AML-193 (cell line): ENCODE results near the gene SLBP.

Experiments used
- DNase-seq, 2 experiments: peaks; one replicate each; lab custom pipeline; 2025; lab: John Stamatoyannopoulos, UW

The SLBP gene

GRCh38 chr4:1712216-1713002 lies at the start of gene SLBP:
Gene SLBP (minus strand): TSS chr4:1712319. CDS start chr4:1712188, 131 bp downstream.
- peak; percentile 96 for DNase-seq

- no peak for DNase-seq
Measured at GRCh38 chr4:1761130-1761689, 49.1 kb upstream of the SLBP start.

- DNase-seq: no peak
Measured at GRCh38 chr4:1760521-1761071, 48.5 kb upstream of the SLBP start.

GRCh38 chr4:1759818-1760223 lies 47.7 kb upstream of the SLBP start:
- no peak for DNase-seq

- no peak for DNase-seq
Measured at GRCh38 chr4:1759170-1759817, 47.2 kb upstream of the SLBP start.

- DNase-seq: no peak
Measured at GRCh38 chr4:1758306-1759121, 46.4 kb upstream of the SLBP start.

GRCh38 chr4:1757836-1758235 lies 45.7 kb upstream of the SLBP start:
- DNase-seq: no peak

- DNase-seq: no peak
Measured at GRCh38 chr4:1756893-1757779, 45.0 kb upstream of the SLBP start.

GRCh38 chr4:1756079-1756478 lies 44.0 kb upstream of the SLBP start:
- no peak for DNase-seq

GRCh38 chr4:1755297-1755696 lies 43.2 kb upstream of the SLBP start:
- no peak for DNase-seq

GRCh38 chr4:1754336-1754735 lies 42.2 kb upstream of the SLBP start:
- no peak for DNase-seq

GRCh38 chr4:1753697-1754311 lies 41.7 kb upstream of the SLBP start:
- DNase-seq: no peak

GRCh38 chr4:1753294-1753696 lies 41.2 kb upstream of the SLBP start:
- no peak for DNase-seq

- no peak for DNase-seq
Measured at GRCh38 chr4:1752284-1753041, 40.3 kb upstream of the SLBP start.

- DNase-seq: no peak
Measured at GRCh38 chr4:1751919-1752283, 39.8 kb upstream of the SLBP start.

- no peak for DNase-seq
Measured at GRCh38 chr4:1751155-1751918, 39.2 kb upstream of the SLBP start.

GRCh38 chr4:1750381-1751154 lies 38.4 kb upstream of the SLBP start:
- no peak for DNase-seq

- DNase-seq: no peak
Measured at GRCh38 chr4:1749826-1750225, 37.7 kb upstream of the SLBP start.
